Astrocyte (in vitro differentiated cells and primary cell): ENCODE data around the gene HSP90AA1.

Experiments used
- EZH2 ChIP-seq: IDR thresholded peaks from 2 replicates; pipeline ENCODE4 v1.6.1; 2012; ENCODE audit warnings: mild to moderate bottlenecking, low read length, inconsistent platforms; ENCODE audit not compliant: insufficient read depth
- TF ChIP-seq, protein P1 (sequence below): IDR thresholded peaks from 2 replicates; pipeline ENCODE4 v1.5.1; 2011; ENCODE audit warnings: low read depth, mild to moderate bottlenecking, inconsistent platforms, low read length, moderate library complexity; ENCODE audit not compliant: insufficient read depth

- TF ChIP-seq, protein P1, sequence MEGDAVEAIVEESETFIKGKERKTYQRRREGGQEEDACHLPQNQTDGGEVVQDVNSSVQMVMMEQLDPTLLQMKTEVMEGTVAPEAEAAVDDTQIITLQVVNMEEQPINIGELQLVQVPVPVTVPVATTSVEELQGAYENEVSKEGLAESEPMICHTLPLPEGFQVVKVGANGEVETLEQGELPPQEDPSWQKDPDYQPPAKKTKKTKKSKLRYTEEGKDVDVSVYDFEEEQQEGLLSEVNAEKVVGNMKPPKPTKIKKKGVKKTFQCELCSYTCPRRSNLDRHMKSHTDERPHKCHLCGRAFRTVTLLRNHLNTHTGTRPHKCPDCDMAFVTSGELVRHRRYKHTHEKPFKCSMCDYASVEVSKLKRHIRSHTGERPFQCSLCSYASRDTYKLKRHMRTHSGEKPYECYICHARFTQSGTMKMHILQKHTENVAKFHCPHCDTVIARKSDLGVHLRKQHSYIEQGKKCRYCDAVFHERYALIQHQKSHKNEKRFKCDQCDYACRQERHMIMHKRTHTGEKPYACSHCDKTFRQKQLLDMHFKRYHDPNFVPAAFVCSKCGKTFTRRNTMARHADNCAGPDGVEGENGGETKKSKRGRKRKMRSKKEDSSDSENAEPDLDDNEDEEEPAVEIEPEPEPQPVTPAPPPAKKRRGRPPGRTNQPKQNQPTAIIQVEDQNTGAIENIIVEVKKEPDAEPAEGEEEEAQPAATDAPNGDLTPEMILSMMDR = no peak
- no peak for TF ChIP-seq EZH2
Observed at GRCh38 chr14:102034301-102034700, 52.5 kb downstream of the HSP90AA1 start.
